SH-SY5Y (cell line): Measurements from ENCODE around the gene MYRF.

ENCODE experiments used
- GATA2 ChIP-seq: IDR thresholded peaks from 2 replicates; pipeline ENCODE4 v1.6.1; 2011; ENCODE audit warnings: mild to moderate bottlenecking, low read depth, low read length
- GATA3 ChIP-seq: IDR thresholded peaks from 2 replicates; pipeline ENCODE4 v1.6.1; 2011; ENCODE audit warnings: low read depth, mild to moderate bottlenecking, low read length, moderate library complexity

GRCh38 chr11:61733120-61733978 is 19.1 kb upstream of the MYRF start:
- TF ChIP-seq GATA3 = no peak
- TF ChIP-seq GATA2 = no peak
